Neutrophil (primary cell): ENCODE data around the gene PPARGC1A.

Source experiments
- H3K27ac ChIP-seq: fragments of 200-600 bp; sonication (generic); 2 replicates; pipeline ENCODE4 v1.5.1; 2016; ENCODE audit warnings: mild to moderate bottlenecking, moderate library complexity
- H3K27me3 ChIP-seq: fragments of 200-600 bp; sonication (generic); 2 replicates; pipeline ENCODE4 v1.6.0; 2016; ENCODE audit warnings: mild to moderate bottlenecking
- H3K36me3 ChIP-seq: fragments of 200-600 bp; sonication (generic); 2 replicates; pipeline ENCODE4 v1.5.1; 2017
- H3K4me1 ChIP-seq, 2 experiments: fragments of 200-600 bp in 1 of 2; sonication (generic) in 1 of 2; 1 replicate in 1 of 2; 2 replicates in 1 of 2; pipeline versions ENCODE4 v1.5.1 to v1.6.1; 2013 to 2016; ENCODE audit warnings: low read depth in 1 of 2, low read length in 1 of 2, mild to moderate bottlenecking in 1 of 2, moderate library complexity in 1 of 2; ENCODE audit not compliant: control insufficient read depth in 1 of 2, insufficient read depth in 1 of 2
- H3K4me3 ChIP-seq, 2 experiments: fragments of 200-600 bp in 1 of 2; sonication (generic) in 1 of 2; 1 replicate in 1 of 2; 2 replicates in 1 of 2; pipeline ENCODE4 v1.5.1; 2013 to 2016; ENCODE audit warnings: low read depth in 1 of 2, low read length in 1 of 2, mild to moderate bottlenecking in 1 of 2, moderate library complexity in 1 of 2
- H3K9me3 ChIP-seq: fragments of 200-600 bp; sonication (generic); 2 replicates; pipeline ENCODE4 v1.5.1; 2016
- TF ChIP-seq, protein P1 (sequence below): fragments of 200-600 bp; sonication (generic); IDR thresholded peaks from 2 replicates; pipeline ENCODE4 v1.5.1; 2016; ENCODE audit warnings: antibody characterized with exemption

The PPARGC1A gene

GRCh38 chr4:23885943-23886590 is 3.8 kb downstream of the PPARGC1A start:
- Histone ChIP-seq H3K4me1 (peaks cover 2 to 3% of the 10 kb centered on the region in 2 experiments), H3K4me3 (no peak overlapping the region)

GRCh38 chr4:23884741-23885140 is 5.1 kb downstream of the PPARGC1A start:
- no peaks in the 10 kb centered on the region for H3K36me3 ChIP-seq

More at GRCh38 chr4:23885943-23886590, 3.8 kb downstream of the PPARGC1A start:
- Histone ChIP-seq H3K9me3 (no peaks in the 10 kb centered on the region), H3K36me3 (no peaks in the 10 kb centered on the region), H3K27ac (no peak overlapping the region), H3K27me3 (peaks cover 30% of the 10 kb centered on the region)
- TF ChIP-seq, protein P1, sequence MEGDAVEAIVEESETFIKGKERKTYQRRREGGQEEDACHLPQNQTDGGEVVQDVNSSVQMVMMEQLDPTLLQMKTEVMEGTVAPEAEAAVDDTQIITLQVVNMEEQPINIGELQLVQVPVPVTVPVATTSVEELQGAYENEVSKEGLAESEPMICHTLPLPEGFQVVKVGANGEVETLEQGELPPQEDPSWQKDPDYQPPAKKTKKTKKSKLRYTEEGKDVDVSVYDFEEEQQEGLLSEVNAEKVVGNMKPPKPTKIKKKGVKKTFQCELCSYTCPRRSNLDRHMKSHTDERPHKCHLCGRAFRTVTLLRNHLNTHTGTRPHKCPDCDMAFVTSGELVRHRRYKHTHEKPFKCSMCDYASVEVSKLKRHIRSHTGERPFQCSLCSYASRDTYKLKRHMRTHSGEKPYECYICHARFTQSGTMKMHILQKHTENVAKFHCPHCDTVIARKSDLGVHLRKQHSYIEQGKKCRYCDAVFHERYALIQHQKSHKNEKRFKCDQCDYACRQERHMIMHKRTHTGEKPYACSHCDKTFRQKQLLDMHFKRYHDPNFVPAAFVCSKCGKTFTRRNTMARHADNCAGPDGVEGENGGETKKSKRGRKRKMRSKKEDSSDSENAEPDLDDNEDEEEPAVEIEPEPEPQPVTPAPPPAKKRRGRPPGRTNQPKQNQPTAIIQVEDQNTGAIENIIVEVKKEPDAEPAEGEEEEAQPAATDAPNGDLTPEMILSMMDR: no peak

GRCh38 chr4:23884261-23884660 is 5.6 kb downstream of the PPARGC1A start:
- TF ChIP-seq, protein P1: no peak
- H3K27ac ChIP-seq: no peak overlapping the region
- no peaks in the 10 kb centered on the region for H3K9me3 ChIP-seq
- peaks cover 12% of the 10 kb centered on the region for H3K27me3 ChIP-seq
- H3K4me1 ChIP-seq: peaks cover 5 to 9% of the 10 kb centered on the region in 2 experiments
- no peak overlapping the region for H3K4me3 ChIP-seq
- no peaks in the 10 kb centered on the region for H3K36me3 ChIP-seq

More at GRCh38 chr4:23884741-23885140, 5.1 kb downstream of the PPARGC1A start:
- Histone ChIP-seq H3K27me3 (peaks cover 17% of the 10 kb centered on the region), H3K9me3 (no peaks in the 10 kb centered on the region), H3K27ac (no peak overlapping the region), H3K4me1 (peaks cover 5 to 9% of the 10 kb centered on the region in 2 experiments), H3K4me3 (no peak overlapping the region)
- TF ChIP-seq, protein P1: no peak

DNA sequence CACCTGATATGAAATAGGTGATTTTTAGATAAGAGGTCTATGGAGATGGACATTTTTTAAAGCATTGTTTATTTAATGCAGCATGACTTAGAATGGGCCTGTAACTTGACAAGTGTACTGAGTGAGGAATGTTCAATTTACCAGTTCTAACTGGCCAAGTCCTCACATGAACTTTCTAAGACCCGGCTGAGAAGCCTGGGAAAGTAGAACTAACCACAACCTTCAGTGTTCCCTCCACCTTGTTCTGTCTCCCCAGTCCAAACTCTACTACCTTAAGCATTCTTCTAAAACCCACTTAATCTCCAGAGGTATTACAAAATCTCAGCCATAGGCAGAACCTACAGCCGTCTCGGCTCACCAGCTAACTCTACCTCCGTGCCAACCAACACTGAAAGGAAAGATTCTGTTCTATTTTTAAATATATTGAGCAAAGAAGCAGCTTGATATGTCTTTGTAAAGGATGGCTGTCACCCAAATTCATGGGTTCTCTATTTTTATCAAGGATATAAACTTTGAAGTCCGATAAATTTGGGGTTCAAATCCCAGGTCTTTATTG is 6.8 kb downstream of the PPARGC1A start:
- no peak overlapping the region for H3K27ac ChIP-seq
- H3K4me1 ChIP-seq: peaks cover 5 to 9% of the 10 kb centered on the region in 2 experiments
- no peak overlapping the region for H3K4me3 ChIP-seq
- H3K36me3 ChIP-seq: no peaks in the 10 kb centered on the region
- TF ChIP-seq, protein P1: no peak
- H3K27me3 ChIP-seq: no peaks in the 10 kb centered on the region
- no peaks in the 10 kb centered on the region for H3K9me3 ChIP-seq

GRCh38 chr4:23881674-23882337 is 8.0 kb downstream of the PPARGC1A start:
- Histone ChIP-seq H3K4me1 (peaks cover 5 to 9% of the 10 kb centered on the region in 2 experiments), H3K9me3 (no peaks in the 10 kb centered on the region), H3K27me3 (no peaks in the 10 kb centered on the region), H3K36me3 (no peaks in the 10 kb centered on the region), H3K27ac (no peak overlapping the region), H3K4me3 (no peak overlapping the region)
- TF ChIP-seq, protein P1: no peak
